Measurements from ENCODE around the gene CBX4. TPM values are rescaled to one million over a fixed set of nuclear protein-coding genes. Genes with fewer than 3 reads are reported as not detected.

The CBX4 gene
- total and polyA plus RNA-seq, 10 of the 15 experiments (the other 5 are each of a cell fraction or from before 2014, with no cell fraction given): 0.69 to 24.6 (median 4.2) TPM

DNA sequence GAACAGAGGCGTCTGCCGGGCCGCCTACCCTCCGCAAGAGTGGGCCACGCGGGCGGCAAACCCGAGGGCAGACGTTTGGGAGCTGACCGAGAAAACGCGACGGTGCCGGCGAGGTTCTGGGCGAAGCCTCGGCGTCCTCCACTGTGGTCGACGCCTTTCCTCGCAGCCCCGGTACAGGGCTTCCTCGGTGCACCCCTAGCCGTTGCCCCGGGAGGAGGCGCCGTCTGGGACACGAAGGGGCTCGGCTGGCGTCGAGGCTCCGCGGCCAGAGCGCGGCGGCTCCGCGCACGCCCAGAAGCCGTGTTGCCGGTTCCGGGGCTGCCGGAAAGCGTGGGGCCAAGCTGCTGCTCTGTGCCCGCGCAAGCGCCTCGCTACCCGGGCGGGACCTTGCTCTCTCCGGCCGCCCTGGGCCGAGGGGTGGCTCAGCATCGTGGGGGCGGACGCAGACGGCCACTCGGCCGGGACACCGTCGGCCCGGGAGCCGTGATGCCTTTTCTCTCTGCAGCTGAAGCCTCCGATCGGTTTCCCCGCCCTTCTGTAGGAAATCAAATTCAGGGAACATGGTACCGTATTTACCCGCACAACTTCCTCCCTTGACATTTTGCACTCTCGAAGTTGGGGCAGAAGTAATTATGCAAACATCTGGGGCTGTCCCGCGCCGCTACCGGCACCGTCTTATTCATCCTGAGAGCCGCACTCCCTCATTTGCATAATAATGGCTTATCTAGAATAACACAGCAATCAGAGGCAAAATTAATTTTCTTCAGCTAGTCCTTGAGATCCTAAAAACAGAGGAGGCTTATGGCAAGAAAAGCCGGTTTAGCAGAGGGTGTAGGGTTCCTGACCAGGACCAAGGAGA, 35.0 kb downstream of the CBX4 start (continued):
- no peak for TF ChIP-seq HSF1 (IDR thresholded peaks at IDR 0.05; ENCODE audit: low read depth, low read length)
- 0 out of 2 replicates have a peak, but pooled peaks have one; percentile 41 for TF ChIP-seq MEF2A (IDR thresholded peaks at IDR 0.05; ENCODE audit: insufficient read depth, low read depth, low read length)
- TF ChIP-seq TBL1XR1 (IDR thresholded peaks at IDR 0.05; ENCODE audit: low read depth, low read length): 0 out of 2 replicates have a peak, but pooled peaks have one; percentile 62
- TF ChIP-seq ESRRA (IDR thresholded peaks at IDR 0.05; ENCODE audit: low read length): no peak
- TF ChIP-seq KDM1A (IDR thresholded peaks at IDR 0.05; ENCODE audit: borderline replicate concordance): no peak
- 0 out of 2 replicates have a peak, but pooled peaks have one; percentile 35 for TF ChIP-seq NFIC (IDR thresholded peaks at IDR 0.05; ENCODE audit: low read depth, low read length)
- TF ChIP-seq TCF12 (IDR thresholded peaks at IDR 0.05; ENCODE audit: low read depth, low read length): no peak
- peak; percentile 74 for TF ChIP-seq RUNX3 (IDR thresholded peaks at IDR 0.05; ENCODE audit: low read length)
- TF ChIP-seq NFXL1 (IDR thresholded peaks at IDR 0.05; ENCODE audit: borderline replicate concordance): no peak
- TF ChIP-seq, protein P1, sequence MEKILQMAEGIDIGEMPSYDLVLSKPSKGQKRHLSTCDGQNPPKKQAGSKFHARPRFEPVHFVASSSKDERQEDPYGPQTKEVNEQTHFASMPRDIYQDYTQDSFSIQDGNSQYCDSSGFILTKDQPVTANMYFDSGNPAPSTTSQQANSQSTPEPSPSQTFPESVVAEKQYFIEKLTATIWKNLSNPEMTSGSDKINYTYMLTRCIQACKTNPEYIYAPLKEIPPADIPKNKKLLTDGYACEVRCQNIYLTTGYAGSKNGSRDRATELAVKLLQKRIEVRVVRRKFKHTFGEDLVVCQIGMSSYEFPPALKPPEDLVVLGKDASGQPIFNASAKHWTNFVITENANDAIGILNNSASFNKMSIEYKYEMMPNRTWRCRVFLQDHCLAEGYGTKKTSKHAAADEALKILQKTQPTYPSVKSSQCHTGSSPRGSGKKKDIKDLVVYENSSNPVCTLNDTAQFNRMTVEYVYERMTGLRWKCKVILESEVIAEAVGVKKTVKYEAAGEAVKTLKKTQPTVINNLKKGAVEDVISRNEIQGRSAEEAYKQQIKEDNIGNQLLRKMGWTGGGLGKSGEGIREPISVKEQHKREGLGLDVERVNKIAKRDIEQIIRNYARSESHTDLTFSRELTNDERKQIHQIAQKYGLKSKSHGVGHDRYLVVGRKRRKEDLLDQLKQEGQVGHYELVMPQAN (conservative IDR thresholded peaks at IDR 0.05): no peak
- no peak for TF ChIP-seq ZBTB33 (IDR thresholded peaks at IDR 0.05)
- no peak for TF ChIP-seq ZNF622 (IDR thresholded peaks at IDR 0.05)
- no peak; the same call in 1 of the 2 replicates for TF ChIP-seq JUND (IDR thresholded peaks at IDR 0.05; ENCODE audit: low read depth, low read length)
- peak; percentile 45; the same call in 1 of the 2 replicates for TF ChIP-seq MTA3 (IDR thresholded peaks at IDR 0.05; ENCODE audit: borderline replicate concordance, low read length)
- peak; percentile 24; the same call in 1 of the 2 replicates for TF ChIP-seq RB1 (IDR thresholded peaks at IDR 0.05; ENCODE audit: borderline replicate concordance)
- TF ChIP-seq, protein P2, sequence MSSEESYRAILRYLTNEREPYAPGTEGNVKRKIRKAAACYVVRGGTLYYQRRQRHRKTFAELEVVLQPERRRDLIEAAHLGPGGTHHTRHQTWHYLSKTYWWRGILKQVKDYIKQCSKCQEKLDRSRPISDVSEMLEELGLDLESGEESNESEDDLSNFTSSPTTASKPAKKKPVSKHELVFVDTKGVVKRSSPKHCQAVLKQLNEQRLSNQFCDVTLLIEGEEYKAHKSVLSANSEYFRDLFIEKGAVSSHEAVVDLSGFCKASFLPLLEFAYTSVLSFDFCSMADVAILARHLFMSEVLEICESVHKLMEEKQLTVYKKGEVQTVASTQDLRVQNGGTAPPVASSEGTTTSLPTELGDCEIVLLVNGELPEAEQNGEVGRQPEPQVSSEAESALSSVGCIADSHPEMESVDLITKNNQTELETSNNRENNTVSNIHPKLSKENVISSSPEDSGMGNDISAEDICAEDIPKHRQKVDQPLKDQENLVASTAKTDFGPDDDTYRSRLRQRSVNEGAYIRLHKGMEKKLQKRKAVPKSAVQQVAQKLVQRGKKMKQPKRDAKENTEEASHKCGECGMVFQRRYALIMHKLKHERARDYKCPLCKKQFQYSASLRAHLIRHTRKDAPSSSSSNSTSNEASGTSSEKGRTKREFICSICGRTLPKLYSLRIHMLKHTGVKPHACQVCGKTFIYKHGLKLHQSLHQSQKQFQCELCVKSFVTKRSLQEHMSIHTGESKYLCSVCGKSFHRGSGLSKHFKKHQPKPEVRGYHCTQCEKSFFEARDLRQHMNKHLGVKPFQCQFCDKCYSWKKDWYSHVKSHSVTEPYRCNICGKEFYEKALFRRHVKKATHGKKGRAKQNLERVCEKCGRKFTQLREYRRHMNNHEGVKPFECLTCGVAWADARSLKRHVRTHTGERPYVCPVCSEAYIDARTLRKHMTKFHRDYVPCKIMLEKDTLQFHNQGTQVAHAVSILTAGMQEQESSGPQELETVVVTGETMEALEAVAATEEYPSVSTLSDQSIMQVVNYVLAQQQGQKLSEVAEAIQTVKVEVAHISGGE (CRISPR knock-in tag; IDR thresholded peaks at IDR 0.05): no peak
- TF ChIP-seq MTA2 (IDR thresholded peaks at IDR 0.05; ENCODE audit: low read depth): 0 out of 2 replicates have a peak, but pooled peaks have one; percentile 48
- no peak for TF ChIP-seq NR2C1 (IDR thresholded peaks at IDR 0.05)
- TF ChIP-seq, protein P3, sequence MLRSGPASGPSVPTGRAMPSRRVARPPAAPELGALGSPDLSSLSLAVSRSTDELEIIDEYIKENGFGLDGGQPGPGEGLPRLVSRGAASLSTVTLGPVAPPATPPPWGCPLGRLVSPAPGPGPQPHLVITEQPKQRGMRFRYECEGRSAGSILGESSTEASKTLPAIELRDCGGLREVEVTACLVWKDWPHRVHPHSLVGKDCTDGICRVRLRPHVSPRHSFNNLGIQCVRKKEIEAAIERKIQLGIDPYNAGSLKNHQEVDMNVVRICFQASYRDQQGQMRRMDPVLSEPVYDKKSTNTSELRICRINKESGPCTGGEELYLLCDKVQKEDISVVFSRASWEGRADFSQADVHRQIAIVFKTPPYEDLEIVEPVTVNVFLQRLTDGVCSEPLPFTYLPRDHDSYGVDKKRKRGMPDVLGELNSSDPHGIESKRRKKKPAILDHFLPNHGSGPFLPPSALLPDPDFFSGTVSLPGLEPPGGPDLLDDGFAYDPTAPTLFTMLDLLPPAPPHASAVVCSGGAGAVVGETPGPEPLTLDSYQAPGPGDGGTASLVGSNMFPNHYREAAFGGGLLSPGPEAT (IDR thresholded peaks at IDR 0.05; ENCODE audit: low read depth): no peak
